ENCODE results near the gene TRAF3IP3.

- TF ChIP-seq CHD4 (IDR thresholded peaks at IDR 0.05; ENCODE audit: borderline replicate concordance, low read length) = no peak
- no peak for TF ChIP-seq ZNF160 (CRISPR knock-in tag; IDR thresholded peaks at IDR 0.05)
Measured at GRCh38 chr1:209825591-209826434, 70.0 kb downstream of the TRAF3IP3 start.

All from HepG2 (cell line).